Left lung (tissue), 10 donors: ENCODE results near the gene EGFL7. TPM values are rescaled to one million over a fixed set of nuclear protein-coding genes. Genes with fewer than 3 reads are reported as not detected.

Experiments used
- ATAC-seq: fragments of 200-7000 bp; cut with Tn5 transposase; one replicate; pipeline ENCODE4 v1.9.1; 2020; ENCODE audit warnings: moderate library complexity
- DNase-seq, 4 donors: peaks; one replicate each; pipeline ENCODE4 v3.0.0-alpha.2; 2013 to 2020
- H3K27ac ChIP-seq, 2 donors: fragments of 200-600 bp; sonication (generic) in 1 of 2; one replicate each; pipeline versions ENCODE4 v1.5.0 to v1.8.0; 2020 to 2021
- H3K27me3 ChIP-seq, 2 donors: fragments of 200-600 bp; sonication (generic) in 1 of 2; one replicate each; pipeline versions ENCODE4 v1.5.0 to v1.8.0; 2020 to 2021
- H3K36me3 ChIP-seq, 2 donors: fragments of 200-600 bp; sonication (generic) in 1 of 2; one replicate each; pipeline versions ENCODE4 v1.5.0 to v1.8.0; 2020 to 2021
- H3K4me1 ChIP-seq, 2 donors: fragments of 200-600 bp; one replicate each; pipeline ENCODE4 v1.8.0; 2021
- H3K4me3 ChIP-seq, 2 donors: fragments of 200-600 bp; sonication (generic) in 1 of 2; one replicate each; pipeline versions ENCODE4 v1.5.0 to v1.8.0; 2020 to 2021; ENCODE audit warnings: mild to moderate bottlenecking in 1 of 2
- H3K9me3 ChIP-seq, 2 donors: fragments of 200-600 bp; sonication (generic) in 1 of 2; one replicate each; pipeline versions ENCODE4 v1.5.0 to v1.8.0; 2020 to 2021
- CTCF ChIP-seq, 2 donors: fragments of 200-600 bp; sonication (generic) in 1 of 2; IDR thresholded peaks; one replicate each; pipeline versions ENCODE4 v1.5.0 to v1.8.0; 2021; ENCODE audit warnings: antibody characterized with exemption in 2 of 2
- intact Hi-C, 2 donors: fragments of 100-400 bp; cut with DNase I; formaldehyde crosslinking; loops; one replicate each; pipeline versions ENCODE4 v1.11.2 to v1.14.2; 2022
- polyA plus RNA-seq, 6 donors: library from polyadenylated mRNA; unstranded; fragments of 120-200 nt; gene quantifications; one replicate each; pipeline ENCODE4 v1.2.1, GENCODE V29; 2013; ENCODE audit not compliant: insufficient read length in 6 of 6
- total RNA-seq, 2 donors: library from RNA; stranded (reverse); fragmentation: NEBNext Ultra II Directional; extraction: Animal tissue kit (Norgen Biotek cat#: 25700); gene quantifications; one replicate each; pipeline ENCODE4 v1.2.1, GENCODE V29; 2021
- donor health status: DM: no; HTN: yes; CAD: no.
- donor health status: DM: no; HTN: no; CAD: no.

EGFL7 gene
- total and polyA plus RNA-seq, 8 donors: 65.7 to 165 (median 101) TPM

- Histone ChIP-seq H3K36me3 (no peaks in the 10 kb centered on the region), H3K27me3 (no peaks in the 10 kb centered on the region), H3K9me3 (no peaks in the 10 kb centered on the region), H3K4me1 (peaks cover 28 to 87% of the 10 kb centered on the region in 2 donors), H3K27ac (peak overlapping the region in 1 of 2 donors; percentile 95), H3K4me3 (no peak overlapping the region)
- ATAC-seq (no peak), DNase-seq (peak in 1 of 4 donors; percentile 86)
- intact Hi-C loops: no loop called here
- TF ChIP-seq CTCF (IDR thresholded peaks at IDR 0.05): no peak
Observed at GRCh38 chr9:136621019-136621733, 41.5 kb upstream of the EGFL7 start.

GRCh38 chr9:136621734-136622093 lies 41.0 kb upstream of the EGFL7 start:
- Histone ChIP-seq H3K36me3 (no peaks in the 10 kb centered on the region), H3K27me3 (no peaks in the 10 kb centered on the region), H3K9me3 (no peaks in the 10 kb centered on the region), H3K4me1 (peaks cover 29 to 85% of the 10 kb centered on the region in 2 donors), H3K4me3 (no peak overlapping the region), H3K27ac (no peak overlapping the region)
- intact Hi-C loops: no loop called here
- no peak for TF ChIP-seq CTCF (IDR thresholded peaks at IDR 0.05)
- DNase-seq (peak in 1 of 4 donors; percentile 68), ATAC-seq (no peak)

GRCh38 chr9:136622538-136622948 lies 40.2 kb upstream of the EGFL7 start:
- peaks cover 33 to 84% of the 10 kb centered on the region in 2 donors for H3K4me1 ChIP-seq

GRCh38 chr9:136623016-136623841 lies 39.5 kb upstream of the EGFL7 start:
- no peak overlapping the region for H3K4me3 ChIP-seq
- intact Hi-C loops: no loop called here
- H3K36me3 ChIP-seq: no peaks in the 10 kb centered on the region
- peaks cover 0 to 9% of the 10 kb centered on the region in 2 donors for H3K27me3 ChIP-seq
- no peak for TF ChIP-seq CTCF (IDR thresholded peaks at IDR 0.05)
- peaks cover 33 to 85% of the 10 kb centered on the region in 2 donors for H3K4me1 ChIP-seq
- H3K27ac ChIP-seq: no peak overlapping the region
- peak in 1 of 4 donors; percentile 74 for DNase-seq
- H3K9me3 ChIP-seq: no peaks in the 10 kb centered on the region
- ATAC-seq: no peak

More at GRCh38 chr9:136622538-136622948, 40.2 kb upstream of the EGFL7 start:
- DNase-seq: no peak
- intact Hi-C loops: no loop called here
- H3K27me3 ChIP-seq: peaks cover 0 to 2% of the 10 kb centered on the region in 2 donors
- no peaks in the 10 kb centered on the region for H3K36me3 ChIP-seq
- no peaks in the 10 kb centered on the region for H3K9me3 ChIP-seq
- TF ChIP-seq CTCF (IDR thresholded peaks at IDR 0.05): no peak
- H3K4me3 ChIP-seq: no peak overlapping the region
- ATAC-seq: no peak
- H3K27ac ChIP-seq: no peak overlapping the region

- peaks cover 0 to 15% of the 10 kb centered on the region in 2 donors for H3K27me3 ChIP-seq
- H3K27ac ChIP-seq: no peak overlapping the region
- TF ChIP-seq CTCF (IDR thresholded peaks at IDR 0.05): no peak
- DNase-seq (peak in 1 of 4 donors; percentile 66), ATAC-seq (no peak)
- H3K4me1 ChIP-seq: peaks cover 32 to 85% of the 10 kb centered on the region in 2 donors
- no peaks in the 10 kb centered on the region for H3K36me3 ChIP-seq
- no peak overlapping the region for H3K4me3 ChIP-seq
- no peaks in the 10 kb centered on the region for H3K9me3 ChIP-seq
- intact Hi-C loops: no loop called here
Observed at GRCh38 chr9:136623842-136624183, 38.9 kb upstream of the EGFL7 start.
